Adrenal gland (tissue), 12 donors: ENCODE results near the gene RYR2. TPM values are rescaled to one million over a fixed set of nuclear protein-coding genes. Genes with fewer than 3 reads are reported as not detected.

Source experiments
- DNase-seq, 7 donors: peaks; one replicate each; pipeline ENCODE4 v3.0.0-alpha.2; 2019 to 2020
- H3K27ac ChIP-seq, 5 donors: fragments of 200-600 bp; sonication (generic) in 4 of 5; 1 replicate in 3 of 5; 2 replicates in 2 of 5; pipeline versions ENCODE4 v1.5.1 to v1.8.0; 2016 to 2020; ENCODE audit warnings: mild to moderate bottlenecking in 1 of 5
- H3K27me3 ChIP-seq: fragments of 200-600 bp; 2 replicates; pipeline ENCODE4 v1.8.0; 2021
- H3K36me3 ChIP-seq, 2 donors: fragments of 200-600 bp; replicated peaks in 1 of 2; 1 replicate in 1 of 2; 2 replicates in 1 of 2; pipeline versions ENCODE4 v1.5.1 to v1.8.0; 2018 to 2022
- H3K4me1 ChIP-seq, 2 donors: fragments of 200-600 bp; replicated peaks in 1 of 2; 1 replicate in 1 of 2; 2 replicates in 1 of 2; pipeline versions ENCODE4 v1.5.1 to v1.8.0; 2018 to 2021
- H3K4me3 ChIP-seq, 4 donors: fragments of 200-600 bp; sonication (generic) in 3 of 4; one replicate each; pipeline ENCODE4 v1.5.1; 2016 to 2018
- H3K9me3 ChIP-seq, 3 donors: fragments of 200-600 bp; sonication (generic) in 1 of 3; replicated peaks in 1 of 3; 1 replicate in 2 of 3; 2 replicates in 1 of 3; pipeline versions ENCODE4 v1.5.1 to v1.8.0; 2016 to 2021
- CTCF ChIP-seq, 6 experiments: fragments of 450-650 bp in 4 of 6; fragments of 200-600 bp in 2 of 6; sonication (generic) in 1 of 6; IDR thresholded peaks; 1 replicate in 5 of 6; 2 replicates in 1 of 6; pipeline versions ENCODE4 v1.5.1 to v1.8.0; 2016 to 2021; ENCODE audit warnings: antibody characterized with exemption in 6 of 6, mild to moderate bottlenecking in 2 of 6, moderate library complexity in 1 of 6
- POLR2A ChIP-seq, 2 donors: fragments of 450-650 bp; IDR thresholded peaks; one replicate each; pipeline ENCODE4 v1.6.1; 2017; ENCODE audit warnings: antibody characterized with exemption in 2 of 2, mild to moderate bottlenecking in 2 of 2, moderate library complexity in 1 of 2
- WGBS, 4 donors: extraction: QIAGEN DNeasy Blood & Tissue Kit in 2 of 4; methylation state at CpG; one replicate each; pipeline versions ENCODE4 v1.1.5 to v1.1.7; 2013 to 2017; 5-methylcytosine and 5-hydroxymethylcytosine counted together
- intact Hi-C, 2 donors: fragments of 100-400 bp; cut with DNase I; formaldehyde crosslinking; loops; one replicate each; pipeline versions ENCODE4 v1.14.1 to v1.15.0; 2022 to 2023
- polyA plus RNA-seq, 3 donors: library from polyadenylated mRNA; stranded (reverse); fragments of 200-250 nt in 2 of 3; fragments of 350-450 nt in 1 of 3; fragmentation: Illumina TruSeq in 1 of 3; extraction: RNeasy Lipid Tissue Mini Kit (QIAGEN cat#74804) in 1 of 3; gene quantifications; one replicate each; pipeline ENCODE4 v1.2.3, GENCODE V29; 2013 to 2014
- total RNA-seq, 9 donors: library from RNA; depleted of rRNA in 4 of 9; stranded (reverse); fragments of >200 nt in 4 of 9; fragments of 120-200 nt in 1 of 9; fragmentation: NEBNext Ultra II Directional in 1 of 9; extraction: Animal tissue kit (Norgen Biotek cat#: 25700) in 1 of 9; gene quantifications; one replicate each; pipeline versions ENCODE4 v1.1.0 to v1.2.4, GENCODE V29; 2013 to 2023
- donor health status: healthy with polysubstance abuse.
- donor health status: Bipolar disorder and iron deficiency.
- donor health status: DM: yes; HTN: yes; CAD: no.
- donor health status: DM: no; HTN: no; CAD: no.
- donor health status: DM: no; HTN: no; CAD: no.
- donor health status: DM: yes; HTN: yes; CAD: no.

Gene RYR2
- total and polyA plus RNA-seq, 12 donors, result 0.07 to 6.3 (median 0.18) TPM; not detected in 1

GRCh38 chr1:237684236-237684635, 642.3 kb downstream of the RYR2 start:
- WGBS, 4 donors, result 83 to 88% (median 85%) methylated on average over 6 of the region's 6 CpGs
- Histone ChIP-seq H3K4me3 (no peak overlapping the region), H3K27ac (no peak overlapping the region), H3K27me3 (no peaks in the 10 kb centered on the region), H3K9me3 (no peaks in the 10 kb centered on the region), H3K36me3 (no peaks in the 10 kb centered on the region), H3K4me1 (no peaks in the 10 kb centered on the region)
- no peak for DNase-seq
- intact Hi-C loops, result no loop called here
- TF ChIP-seq CTCF (IDR thresholded peaks at IDR 0.05) (no peak), POLR2A (IDR thresholded peaks at IDR 0.05) (no peak)

- Histone ChIP-seq H3K4me3 (no peak overlapping the region), H3K9me3 (no peaks in the 10 kb centered on the region), H3K4me1 (no peaks in the 10 kb centered on the region), H3K36me3 (no peaks in the 10 kb centered on the region), H3K27me3 (no peaks in the 10 kb centered on the region), H3K27ac (no peak overlapping the region)
- DNase-seq, result no peak
- intact Hi-C loops, result no loop called here
- 19 to 21% (median 19%) methylated on average over 1 of the region's 1 CpG for WGBS, 4 donors
- TF ChIP-seq CTCF (IDR thresholded peaks at IDR 0.05) (no peak), POLR2A (IDR thresholded peaks at IDR 0.05) (no peak)
These were observed 643.6 kb downstream of the RYR2 start for GRCh38 chr1:237685551-237685950.

- Histone ChIP-seq H3K4me3 (no peak overlapping the region), H3K9me3 (no peaks in the 10 kb centered on the region), H3K27ac (no peak overlapping the region), H3K36me3 (no peaks in the 10 kb centered on the region), H3K4me1 (no peaks in the 10 kb centered on the region), H3K27me3 (no peaks in the 10 kb centered on the region)
- no peak for DNase-seq
- intact Hi-C loops, result no loop called here
- TF ChIP-seq POLR2A (IDR thresholded peaks at IDR 0.05), result no peak
- TF ChIP-seq CTCF (IDR thresholded peaks at IDR 0.05), result no peak
- WGBS, 4 donors, result 59 to 78% (median 73%) methylated on average over 5 of the region's 5 CpGs
These were observed 645.8 kb downstream of the RYR2 start for GRCh38 chr1:237687804-237688203.

- 68 to 85% (median 75%) methylated on average over 2 of the region's 2 CpGs for WGBS, 4 donors
- Histone ChIP-seq H3K9me3 (no peaks in the 10 kb centered on the region), H3K4me3 (no peak overlapping the region), H3K27ac (no peak overlapping the region), H3K36me3 (no peaks in the 10 kb centered on the region), H3K4me1 (no peaks in the 10 kb centered on the region), H3K27me3 (no peaks in the 10 kb centered on the region)
- DNase-seq, result no peak
- intact Hi-C loops, result no loop called here
- TF ChIP-seq POLR2A (IDR thresholded peaks at IDR 0.05) (no peak), CTCF (IDR thresholded peaks at IDR 0.05) (no peak)
These were observed 648.7 kb downstream of the RYR2 start for GRCh38 chr1:237690656-237691055.
